Ectodermal cell (in vitro differentiated cells): Measurements from ENCODE around the gene RPGRIP1L.
"Not testable (repeated sequence)": the region's sequence is repeated elsewhere in the genome, so short reads cannot be mapped to it uniquely, and the experiment has no call there.

Source experiments
- H3K27ac ChIP-seq: 2 replicates; pipeline ENCODE4 v1.7.0; 2013; ENCODE audit warnings: mild to moderate bottlenecking, low read depth, low read length; ENCODE audit not compliant: insufficient read depth, poor library complexity, severe bottlenecking
- H3K27me3 ChIP-seq: 2 replicates; pipeline ENCODE4 v1.7.0; 2013; ENCODE audit warnings: mild to moderate bottlenecking, low read length; ENCODE audit not compliant: insufficient read depth, control insufficient read depth, poor library complexity, severe bottlenecking
- H3K36me3 ChIP-seq: one replicate; pipeline ENCODE4 v1.7.0; 2013; ENCODE audit warnings: low read length; ENCODE audit not compliant: control insufficient read depth, insufficient read depth
- H3K4me1 ChIP-seq: one replicate; pipeline ENCODE4 v1.7.0; 2013; ENCODE audit warnings: low read length; ENCODE audit not compliant: control insufficient read depth, insufficient read depth
- H3K4me3 ChIP-seq: 2 replicates; pipeline ENCODE4 v1.7.0; 2013; ENCODE audit warnings: low read depth, low read length, control low read depth; ENCODE audit not compliant: insufficient read depth
- H3K9me3 ChIP-seq: 2 replicates; pipeline ENCODE4 v1.7.0; 2013; ENCODE audit warnings: mild to moderate bottlenecking, low read length, moderate library complexity; ENCODE audit not compliant: control insufficient read depth
- WGBS, 2 experiments: methylation state at CpG; one replicate each; pipeline ENCODE4 v1.1.7; 2013; ENCODE audit warnings: missing lambda C conversion rate in 2 of 2; 5-methylcytosine and 5-hydroxymethylcytosine counted together

RPGRIP1L gene

DNA sequence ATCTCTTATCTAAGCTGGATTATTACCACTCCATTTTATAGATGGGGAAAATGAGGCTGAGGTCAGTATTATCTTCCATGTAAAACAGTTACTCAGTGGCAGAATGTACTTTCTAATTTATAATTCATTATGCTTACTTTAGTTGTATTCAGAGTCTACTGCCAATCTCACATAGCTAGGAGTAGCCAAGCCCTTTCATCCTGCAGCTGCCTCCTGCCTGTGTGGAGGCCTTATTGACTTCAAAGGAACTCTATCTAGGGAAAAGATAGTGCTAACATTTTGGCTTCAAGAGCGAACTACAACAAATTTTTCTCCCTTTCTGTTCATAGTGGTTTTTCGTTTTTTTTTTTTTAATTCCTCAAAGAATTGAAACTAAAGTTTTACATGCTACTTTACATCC is 12.9 kb downstream of the RPGRIP1L start:
- peaks cover 11% of the 10 kb centered on the region for H3K36me3 ChIP-seq
- H3K4me1 ChIP-seq, result no peaks in the 10 kb centered on the region
- no peaks in the 10 kb centered on the region for H3K9me3 ChIP-seq
- no peak overlapping the region for H3K4me3 ChIP-seq
- WGBS, 2 experiments, result 92 to 100% methylated on average over 1 to 2 of the region's 2 CpGs
- H3K27me3 ChIP-seq, result no peaks in the 10 kb centered on the region
- no peak overlapping the region for H3K27ac ChIP-seq

DNA sequence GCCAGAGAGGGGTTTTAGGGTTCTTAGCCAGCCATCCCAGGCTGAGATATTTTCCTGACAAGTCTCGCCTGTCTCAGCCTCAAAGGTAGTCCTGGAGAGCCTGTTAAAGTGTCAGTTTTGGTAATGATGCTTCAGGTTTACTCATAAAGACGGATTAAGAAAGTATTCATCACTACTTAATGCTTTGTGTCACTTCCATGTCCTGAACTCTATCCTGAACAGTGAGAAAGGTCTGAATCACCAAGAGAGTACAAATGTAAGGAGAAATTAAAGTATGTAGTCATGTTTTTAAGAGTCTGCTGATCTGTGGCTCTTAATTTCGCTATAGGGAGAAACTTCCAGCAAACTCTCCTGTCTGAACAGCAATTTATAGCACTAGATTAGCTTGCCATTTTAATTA is 14.0 kb downstream of the RPGRIP1L start:
- Histone ChIP-seq H3K27ac (no peak overlapping the region), H3K4me3 (no peak overlapping the region), H3K4me1 (no peaks in the 10 kb centered on the region), H3K9me3 (no peaks in the 10 kb centered on the region), H3K36me3 (peaks cover 13% of the 10 kb centered on the region), H3K27me3 (no peaks in the 10 kb centered on the region)
- WGBS, 2 experiments, result 88 to 97% methylated on average over 3 of the region's 3 CpGs

DNA sequence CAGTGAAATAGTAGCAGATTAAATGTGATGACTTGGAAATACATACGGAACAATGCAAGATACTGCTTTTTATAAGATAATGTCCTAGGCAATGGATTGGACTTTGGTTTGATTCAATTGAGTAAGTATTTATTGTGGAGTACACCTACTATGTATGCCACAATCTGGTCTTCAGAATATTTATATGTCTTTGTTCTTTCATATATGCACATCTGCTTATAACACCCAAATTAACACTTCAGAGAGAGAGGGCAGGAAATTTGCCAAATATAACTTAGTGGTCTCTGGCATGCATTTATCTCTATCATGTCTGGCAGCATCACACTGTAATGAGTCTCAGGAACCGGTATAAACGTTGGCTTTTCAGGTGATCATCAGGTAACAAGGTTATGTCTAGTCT is 16.9 kb downstream of the RPGRIP1L start:
- no peaks in the 10 kb centered on the region for H3K27me3 ChIP-seq

DNA sequence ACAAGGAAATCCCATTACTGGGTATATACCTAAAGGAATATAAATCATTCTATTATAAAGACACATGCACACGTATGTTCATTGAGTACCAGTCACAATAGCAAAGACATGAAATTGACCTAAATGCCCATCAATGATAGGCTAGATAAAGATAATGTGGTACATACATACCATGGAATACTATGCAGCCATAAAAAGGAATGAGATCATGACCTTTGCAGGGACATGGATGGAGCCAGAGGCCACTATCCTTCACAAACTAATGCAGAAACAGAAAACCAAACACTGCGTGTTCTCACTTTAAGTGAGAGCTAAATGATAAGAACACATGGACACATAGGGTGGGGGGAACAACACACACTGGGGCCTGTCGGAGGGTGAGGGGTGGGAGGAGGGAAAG is 18.3 kb downstream of the RPGRIP1L start:
- not testable (repeated sequence) for H3K27me3 ChIP-seq
- peaks cover 12% of the 10 kb centered on the region for H3K36me3 ChIP-seq
- WGBS, 2 experiments, result 95 to 96% methylated on average over 2 to 3 of the region's 3 CpGs

More for the DNA sequence above, 16.9 kb downstream of the RPGRIP1L start:
- Histone ChIP-seq H3K36me3 (peaks cover 16% of the 10 kb centered on the region), H3K27ac (no peak overlapping the region), H3K4me3 (no peak overlapping the region), H3K4me1 (no peaks in the 10 kb centered on the region), H3K9me3 (no peaks in the 10 kb centered on the region)
- 93 to 97% methylated on average over 3 of the region's 3 CpGs for WGBS, 2 experiments

DNA sequence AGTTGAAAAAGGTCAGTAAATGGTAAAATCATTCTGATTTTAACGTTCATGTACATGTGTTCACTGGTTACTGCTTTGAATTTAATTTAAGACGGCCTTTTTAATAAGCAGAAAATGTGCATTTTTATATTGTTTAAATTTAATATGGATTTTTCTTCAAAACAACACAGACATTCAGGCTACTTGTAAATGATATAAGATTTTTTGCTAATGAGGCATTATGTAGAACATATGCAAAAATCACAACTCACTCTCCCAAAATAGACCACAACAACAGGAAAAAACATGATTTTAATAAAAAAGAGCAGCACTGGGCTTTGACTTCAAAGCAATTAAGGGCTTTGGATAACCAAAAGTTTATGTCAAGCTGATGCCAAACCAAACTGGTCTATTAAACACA is 22.3 kb downstream of the RPGRIP1L start:
- Histone ChIP-seq H3K9me3 (no peaks in the 10 kb centered on the region), H3K36me3 (peaks cover 12% of the 10 kb centered on the region), H3K4me3 (no peak overlapping the region), H3K27me3 (no peaks in the 10 kb centered on the region), H3K27ac (no peak overlapping the region), H3K4me1 (no peaks in the 10 kb centered on the region)
- WGBS, 2 experiments, result 71 to 100% methylated on average over 1 to 2 of the region's 2 CpGs

More for the DNA sequence above, 18.3 kb downstream of the RPGRIP1L start:
- not testable (repeated sequence) for H3K4me3 ChIP-seq, H3K9me3 ChIP-seq, H3K27ac ChIP-seq, H3K4me1 ChIP-seq

DNA sequence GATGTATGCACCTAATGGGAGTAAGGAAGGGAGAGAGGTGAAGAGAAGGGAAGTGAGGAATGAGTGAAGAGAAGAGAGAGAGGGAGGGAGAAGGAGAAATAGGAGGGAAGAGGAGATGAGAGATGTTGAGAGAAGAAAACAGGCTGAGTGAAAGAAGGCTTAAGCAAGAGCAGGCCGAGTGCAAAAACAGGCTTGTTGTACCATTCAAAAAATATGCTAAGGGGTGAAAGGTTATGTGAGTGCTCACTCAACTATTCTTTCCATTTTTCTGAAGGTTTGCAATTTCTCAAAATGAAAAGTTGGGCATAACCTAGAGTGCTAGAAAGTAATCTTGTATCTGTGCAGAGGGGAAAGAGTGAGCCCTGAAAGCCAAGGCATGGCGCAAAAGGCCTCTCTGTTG is 22.9 kb downstream of the RPGRIP1L start:
- 92 to 95% methylated on average over 2 of the region's 2 CpGs for WGBS, 2 experiments
- no peak overlapping the region for H3K27ac ChIP-seq
- H3K4me3 ChIP-seq, result no peak overlapping the region
- no peaks in the 10 kb centered on the region for H3K27me3 ChIP-seq
- no peaks in the 10 kb centered on the region for H3K9me3 ChIP-seq
- H3K4me1 ChIP-seq, result no peaks in the 10 kb centered on the region
- peaks cover 10% of the 10 kb centered on the region for H3K36me3 ChIP-seq

DNA sequence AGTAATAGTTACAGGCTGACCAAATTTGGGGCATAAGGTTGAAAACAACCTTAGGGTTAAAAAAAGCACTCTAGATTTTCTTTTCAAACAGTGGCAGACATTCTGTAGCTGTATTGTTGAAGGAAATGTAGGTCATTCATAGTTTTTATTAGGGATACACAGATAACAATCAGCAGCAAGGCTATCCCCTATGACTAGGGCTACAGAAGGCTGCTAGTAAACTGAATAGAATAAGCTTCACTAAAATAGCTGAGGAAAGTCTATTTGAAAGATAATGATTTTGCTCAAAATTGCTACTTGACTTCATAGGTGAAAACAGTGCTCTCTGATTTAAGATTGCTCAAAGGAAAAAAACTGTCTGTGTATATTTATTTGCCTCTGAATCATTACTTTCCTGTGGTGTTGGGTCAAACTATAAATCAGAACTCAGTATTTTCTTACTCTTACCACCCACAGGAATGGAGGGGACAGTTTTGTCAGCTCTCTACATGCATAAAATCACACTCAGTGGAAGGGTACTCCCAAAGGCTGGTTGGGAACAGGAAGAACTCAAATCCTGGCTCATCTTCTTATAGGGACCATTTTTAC is 24.8 kb downstream of the RPGRIP1L start:
- H3K36me3 ChIP-seq, result peaks cover 3% of the 10 kb centered on the region
- no peaks in the 10 kb centered on the region for H3K9me3 ChIP-seq
- H3K4me1 ChIP-seq, result no peaks in the 10 kb centered on the region
- H3K4me3 ChIP-seq, result no peak overlapping the region
- no peaks in the 10 kb centered on the region for H3K27me3 ChIP-seq
- H3K27ac ChIP-seq, result no peak overlapping the region

DNA sequence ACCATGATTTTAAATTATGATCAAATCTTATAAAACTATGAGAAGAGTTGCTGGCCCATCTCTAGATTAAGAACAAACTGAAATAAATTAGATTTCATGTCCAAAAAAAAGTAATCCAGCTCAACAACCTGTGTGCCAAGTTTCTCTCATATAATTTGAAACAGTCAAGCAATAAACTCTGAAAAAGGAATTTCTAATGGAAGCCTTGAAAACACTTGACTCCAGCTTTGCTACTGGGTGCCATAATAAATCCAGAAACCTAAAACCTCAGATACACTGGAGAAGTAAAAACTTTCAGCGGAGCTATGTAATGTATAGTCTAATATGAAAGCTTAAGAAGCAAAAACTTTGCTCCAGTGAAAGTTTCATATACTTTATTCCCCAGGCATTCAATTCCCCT is 25.5 kb downstream of the RPGRIP1L start:
- no peak overlapping the region for H3K27ac ChIP-seq
- 80 to 100% methylated on average over 1 of the region's 1 CpG for WGBS, 2 experiments
- H3K4me1 ChIP-seq, result no peaks in the 10 kb centered on the region
- no peaks in the 10 kb centered on the region for H3K9me3 ChIP-seq
- no peak overlapping the region for H3K4me3 ChIP-seq
- peaks cover 3% of the 10 kb centered on the region for H3K36me3 ChIP-seq
- H3K27me3 ChIP-seq, result no peaks in the 10 kb centered on the region

DNA sequence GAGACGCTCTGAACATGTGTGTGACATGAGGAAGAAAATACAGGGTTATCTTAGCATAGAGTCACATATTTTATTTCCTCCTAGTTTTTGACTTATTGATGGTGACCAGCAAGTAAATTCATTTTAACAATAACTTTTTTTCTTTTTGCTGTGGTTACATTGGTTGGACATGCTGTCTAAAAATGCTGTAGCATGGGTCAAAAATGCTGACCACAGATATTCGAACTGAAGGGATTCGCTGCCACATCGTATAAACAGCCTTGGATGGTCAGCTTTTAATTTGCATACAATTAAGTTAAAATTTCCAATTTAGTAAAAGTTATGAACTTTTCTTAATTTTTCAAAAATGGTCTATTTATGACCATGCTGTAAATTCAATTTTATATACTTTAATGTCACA is 30.5 kb downstream of the RPGRIP1L start:
- H3K4me1 ChIP-seq, result no peaks in the 10 kb centered on the region
- no peak overlapping the region for H3K4me3 ChIP-seq
- no peaks in the 10 kb centered on the region for H3K36me3 ChIP-seq
- H3K27me3 ChIP-seq, result no peaks in the 10 kb centered on the region
- 96 to 100% methylated on average over 2 to 4 of the region's 4 CpGs for WGBS, 2 experiments
- no peak overlapping the region for H3K27ac ChIP-seq
- H3K9me3 ChIP-seq, result no peaks in the 10 kb centered on the region

DNA sequence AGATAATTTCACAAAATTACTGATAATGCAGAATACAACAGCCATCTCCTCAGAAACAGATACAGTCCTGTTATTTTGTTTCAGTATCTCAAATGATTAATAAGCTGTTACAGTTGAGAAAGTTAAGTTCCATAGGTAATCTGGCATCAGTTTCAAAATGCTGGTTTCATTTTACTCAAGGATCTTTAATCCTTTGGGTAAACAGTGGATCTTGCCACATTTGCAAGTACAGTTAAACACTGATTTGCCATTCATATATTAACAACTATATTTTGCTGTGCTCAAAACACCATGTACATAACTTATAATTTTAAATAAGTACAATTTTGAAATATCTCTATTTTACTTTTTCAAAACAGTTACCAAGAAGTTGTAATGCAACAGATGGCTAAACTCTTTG is 31.2 kb downstream of the RPGRIP1L start:
- Histone ChIP-seq H3K27me3 (no peaks in the 10 kb centered on the region), H3K27ac (no peak overlapping the region), H3K4me3 (no peak overlapping the region), H3K36me3 (no peaks in the 10 kb centered on the region), H3K9me3 (no peaks in the 10 kb centered on the region), H3K4me1 (no peaks in the 10 kb centered on the region)

DNA sequence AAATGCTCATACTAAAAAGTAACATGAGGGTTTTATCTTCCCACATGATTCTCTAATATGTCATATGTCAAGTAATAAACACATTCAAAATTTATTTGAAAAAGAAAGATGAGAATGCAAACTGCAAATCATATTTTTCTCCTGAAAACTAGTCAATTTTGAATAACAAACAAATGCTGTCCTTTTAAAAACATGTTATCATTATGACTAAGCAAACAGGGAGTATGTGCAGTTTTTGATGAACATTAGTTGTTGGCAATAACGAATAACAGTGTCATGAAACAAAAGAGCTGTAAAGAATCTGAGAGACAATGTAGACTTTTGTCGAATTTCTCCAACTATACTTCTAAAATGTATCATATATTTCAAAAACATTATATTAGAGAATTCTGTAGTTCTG is 34.8 kb downstream of the RPGRIP1L start:
- Histone ChIP-seq H3K27ac (no peak overlapping the region), H3K36me3 (no peaks in the 10 kb centered on the region), H3K4me3 (no peak overlapping the region), H3K27me3 (no peaks in the 10 kb centered on the region), H3K4me1 (no peaks in the 10 kb centered on the region), H3K9me3 (no peaks in the 10 kb centered on the region)
- WGBS, 2 experiments, result 100% methylated on average over 1 of the region's 2 CpGs
